K562 (cell line): ENCODE measurements around the gene INHBC. TPM values are rescaled to one million over a fixed set of nuclear protein-coding genes. Genes with fewer than 3 reads are reported as not detected.
A peak's percentile ranks its signal among the peaks of the same experiment; 100 is the strongest.

Experiments
- ARHGAP35 ChIP-seq: fragments of 450-650 bp; IDR thresholded peaks from 2 replicates; pipeline ENCODE4 v1.6.1; 2018; ENCODE audit not compliant: partially characterized antibody
- BACH1 ChIP-seq: fragments of 200-800 bp; sonication (Bioruptor generic); IDR thresholded peaks from 2 replicates; pipeline ENCODE4 v1.6.1; 2016; ENCODE audit warnings: missing genetic modification characterization, missing compliant biosample characterization
- ELK3 ChIP-seq: fragments of 450-650 bp; formaldehyde crosslinking; IDR thresholded peaks from 2 replicates; pipeline ENCODE4 v1.4.0; 2020; ENCODE audit warnings: mild to moderate bottlenecking
- ETS1 ChIP-seq: conservative IDR thresholded peaks from 2 replicates; pipeline ENCODE4 v1.6.1; 2011; ENCODE audit warnings: low read depth, mild to moderate bottlenecking, low read length; ENCODE audit not compliant: control insufficient read depth
- NRF1 ChIP-seq, 2 experiments: fragments of 450-650 bp; IDR thresholded peaks in 1 of 2; conservative IDR thresholded peaks in 1 of 2; 2 replicates each; pipeline ENCODE4 v1.6.1; 2014; ENCODE audit warnings: mild to moderate bottlenecking in 2 of 2
- PATZ1 ChIP-seq: fragments of 250-450 bp; sonication (Bioruptor Pico); IDR thresholded peaks from 2 replicates; pipeline ENCODE4 v1.5.0; 2020; ENCODE audit warnings: mild to moderate bottlenecking, borderline replicate concordance
- PRMT5 ChIP-seq: sonication (generic); formaldehyde crosslinking; IDR thresholded peaks from 2 replicates; pipeline ENCODE4 v1.5.0; 2020; ENCODE audit warnings: missing genetic modification reagents
- THRAP3 ChIP-seq: fragments of 450-650 bp; IDR thresholded peaks from 2 replicates; pipeline ENCODE4 v1.6.1; 2016; ENCODE audit warnings: mild to moderate bottlenecking, inconsistent platforms, borderline replicate concordance
- ZBTB49 ChIP-seq: sonication (generic); formaldehyde crosslinking; IDR thresholded peaks from 2 replicates; pipeline ENCODE4 v1.8.0; 2022; ENCODE audit warnings: missing genetic modification reagents, mild to moderate bottlenecking, borderline replicate concordance
- ZNF3 ChIP-seq: fragments of 250-450 bp; sonication (Bioruptor Pico); IDR thresholded peaks from 2 replicates; pipeline ENCODE4 v1.5.0; 2021; ENCODE audit warnings: mild to moderate bottlenecking, moderate library complexity
- ZNF511 ChIP-seq: sonication (generic); formaldehyde crosslinking; IDR thresholded peaks from 2 replicates; pipeline ENCODE4 v1.8.0; 2022; ENCODE audit warnings: mild to moderate bottlenecking, missing genetic modification reagents
- ZNF609 ChIP-seq: sonication (generic); formaldehyde crosslinking; IDR thresholded peaks from 2 replicates; pipeline ENCODE4 v1.8.1; 2023; ENCODE audit warnings: missing genetic modification reagents, mild to moderate bottlenecking, borderline replicate concordance
- ZNF668 ChIP-seq: fragments of 250-450 bp; sonication (Bioruptor Pico); IDR thresholded peaks from 2 replicates; pipeline ENCODE4 v1.8.0; 2022; ENCODE audit warnings: mild to moderate bottlenecking, inconsistent platforms
- ZSCAN32 ChIP-seq: fragments of 450-650 bp; formaldehyde crosslinking; IDR thresholded peaks from 2 replicates; pipeline ENCODE4 v1.4.0; 2020; ENCODE audit warnings: mild to moderate bottlenecking, moderate library complexity
- polyA plus RNA-seq, 8 experiments: library from polyadenylated mRNA; depleted of rRNA in 4 of 8; stranded (reverse) in 5 of 8; unstranded in 3 of 8; fragments of >200 nt; fragmentation: Nextera tagmentation in 2 of 8; fragmentation: Illumina TruSeq in 1 of 8; extraction: Ambion mirVana in 2 of 8; extraction: Trizol in 1 of 8; gene quantifications; 2 replicates each; pipeline versions ENCODE4 v1.2.1 to v1.2.3, GENCODE V29; 2011 to 2014; ENCODE audit warnings: inconsistent platforms in 1 of 8, missing spikeins in 1 of 8
- total RNA-seq, 7 experiments: library from RNA; depleted of rRNA in 6 of 7; stranded (reverse); fragments of >200 nt in 6 of 7; fragmentation: Illumina TruSeq in 2 of 7; extraction: Trizol in 2 of 7; gene quantifications; 2 replicates each; pipeline versions ENCODE4 v1.2.1 to v1.2.3, GENCODE V29; 2011 to 2021; ENCODE audit warnings: low replicate concordance in 1 of 7

INHBC gene
- total and polyA plus RNA-seq, 9 of the 15 experiments (the other 6 are each of a cell fraction or from before 2014, with no cell fraction given): 0.07 to 0.24 (median 0.15) TPM; not detected in 4

- TF ChIP-seq ZBTB49 (no peak), ZSCAN32 (peak; percentile 93), ZNF668 (CRISPR knock-in tag) (peak; percentile 88; the same call in 1 of the 2 replicates), THRAP3 (no peak), ZNF511 (peak; percentile 80), ARHGAP35 (no peak), ELK3 (CRISPR knock-in tag) (no peak), ZNF609 (CRISPR knock-in tag) (no peak), NRF1 (conservative IDR thresholded peaks at IDR 0.05 in 1 of 2, IDR thresholded peaks at IDR 0.05 in 1 of 2) (peak; percentile 48 to 60; a peak in 3 of 4 replicates), PRMT5 (CRISPR knock-in tag) (no peak), ZNF3 (CRISPR knock-in tag) (no peak), PATZ1 (CRISPR knock-in tag) (no peak), ETS1 (no peak), BACH1 (peak; percentile 68)
Measured at GRCh38 chr12:57454566-57455373, 20.2 kb downstream of the INHBC start, which contains the start of gene INHBE (continued).
